Cortex of kidney (tissue), 1 donor: ENCODE results near the gene FGF12.
"Not testable (repeated sequence)": the region's sequence is repeated elsewhere in the genome, so short reads cannot be mapped to it uniquely, and the experiment has no call there.

Experiments used
- DNase-seq: peaks from one replicate; lab custom pipeline; 2025; lab: John Stamatoyannopoulos, UW

The FGF12 gene

DNA sequence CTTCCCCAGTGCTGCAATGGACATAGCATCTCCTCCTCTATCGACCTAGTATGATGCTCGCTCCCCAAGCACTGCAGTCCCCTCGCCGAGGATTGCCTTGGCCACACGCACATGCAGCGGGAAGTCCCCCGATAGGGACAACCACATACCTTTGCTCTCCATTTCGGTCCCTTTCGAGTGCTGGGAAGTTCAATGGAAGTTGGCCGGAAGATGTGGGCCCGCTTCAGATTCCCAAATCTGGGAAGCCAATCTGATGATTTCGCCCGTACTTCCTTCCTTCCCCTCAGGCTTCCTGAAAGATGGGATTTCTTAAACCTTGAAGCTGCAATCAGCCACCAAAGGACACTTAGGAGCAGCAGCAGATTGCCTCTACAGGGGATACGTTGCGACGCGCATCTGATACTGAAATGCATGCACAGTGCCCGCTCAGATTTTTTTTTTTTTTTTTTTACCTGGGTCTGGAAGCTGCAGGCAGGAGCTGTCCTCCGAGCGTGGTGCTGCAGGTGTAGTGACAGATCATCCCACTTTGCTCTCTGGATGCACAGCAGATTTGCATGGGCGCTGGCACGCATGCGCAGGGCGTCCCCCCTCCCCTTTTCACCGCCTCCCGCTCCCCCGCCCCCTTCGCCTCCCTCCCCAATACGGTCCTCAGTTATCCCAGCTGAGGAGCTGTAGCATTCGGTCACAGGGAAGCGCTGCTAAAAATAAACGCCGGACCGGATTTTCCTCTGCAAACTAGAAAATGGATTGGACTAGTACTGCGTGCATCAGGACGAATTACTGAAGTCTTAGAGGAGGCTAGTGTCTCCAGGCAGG lies at the start of gene FGF12:
TSS of gene FGF12 (minus strand) at position 510 of the 816 bp plus-strand sequence.
- no peak for DNase-seq

DNA sequence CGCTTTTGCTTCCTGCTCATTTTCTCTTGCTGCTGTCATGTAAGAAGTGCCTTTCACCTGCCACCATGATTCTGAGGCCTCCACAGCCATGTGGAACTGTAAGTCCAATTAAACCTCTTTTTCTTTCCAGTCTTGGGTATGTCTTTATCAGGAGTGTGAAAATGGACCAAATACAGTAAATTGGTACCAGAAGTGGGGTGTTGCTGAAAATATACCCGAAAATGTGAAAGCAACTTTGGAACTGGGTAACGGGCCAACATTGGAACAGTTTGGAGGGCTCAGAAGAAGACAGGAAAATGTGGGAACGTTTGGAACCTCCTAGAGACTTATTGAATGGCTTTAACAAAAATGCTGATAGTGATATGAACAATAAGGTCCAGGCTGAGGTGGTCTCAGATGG lies 47.0 kb upstream of the FGF12 start:
- not testable (repeated sequence) for DNase-seq

DNA sequence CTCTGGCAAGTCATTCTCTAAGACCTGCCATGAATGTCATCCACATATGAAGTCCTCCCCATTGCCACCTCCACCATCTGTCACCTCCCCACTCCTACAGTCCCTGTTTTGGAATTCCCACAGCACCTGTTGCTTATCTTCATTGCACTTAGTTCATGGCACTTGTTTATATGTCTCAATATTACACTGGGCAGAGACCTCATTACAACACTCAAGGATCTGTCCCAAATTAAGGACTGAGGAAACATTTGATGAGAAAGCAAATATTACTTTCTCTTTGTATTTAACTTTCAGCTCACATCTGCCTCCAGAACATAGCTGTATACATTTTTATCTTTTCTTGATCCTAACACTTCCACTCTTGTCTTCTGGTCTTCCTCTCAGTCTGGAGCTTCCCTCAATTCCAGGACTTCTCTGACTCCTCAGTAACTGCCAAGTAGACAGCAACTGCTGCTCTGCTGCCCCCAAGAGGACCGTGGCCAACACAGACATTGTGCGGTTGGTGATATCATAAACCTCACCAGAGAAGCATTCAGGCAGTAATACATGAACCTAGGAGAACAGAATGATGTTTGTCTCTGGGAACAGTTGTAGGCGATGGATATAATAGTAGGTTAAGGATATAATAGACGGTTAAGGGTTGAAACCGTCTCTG lies 45.0 kb upstream of the FGF12 start:
- DNase-seq, result no peak

DNA sequence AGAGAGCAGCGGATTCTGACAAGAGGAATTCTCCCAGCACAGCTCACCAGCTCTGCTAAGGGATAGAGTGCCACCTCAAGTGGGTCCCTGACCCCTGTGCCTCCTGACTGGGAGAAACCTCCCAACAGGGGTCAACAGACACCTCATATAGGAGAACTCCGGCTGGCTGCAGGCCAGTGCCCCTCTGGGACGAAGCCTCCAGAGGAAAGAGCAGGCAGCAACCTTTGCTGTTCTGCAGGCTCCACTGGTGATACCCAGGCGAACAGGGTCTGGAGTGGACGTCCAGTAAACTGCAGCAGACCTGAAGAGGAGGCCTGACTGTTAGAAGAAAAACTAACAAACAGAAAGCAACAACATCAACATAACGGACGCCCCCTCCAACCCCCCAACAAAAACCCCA lies 31.3 kb upstream of the FGF12 start:
- no peak for DNase-seq

DNA sequence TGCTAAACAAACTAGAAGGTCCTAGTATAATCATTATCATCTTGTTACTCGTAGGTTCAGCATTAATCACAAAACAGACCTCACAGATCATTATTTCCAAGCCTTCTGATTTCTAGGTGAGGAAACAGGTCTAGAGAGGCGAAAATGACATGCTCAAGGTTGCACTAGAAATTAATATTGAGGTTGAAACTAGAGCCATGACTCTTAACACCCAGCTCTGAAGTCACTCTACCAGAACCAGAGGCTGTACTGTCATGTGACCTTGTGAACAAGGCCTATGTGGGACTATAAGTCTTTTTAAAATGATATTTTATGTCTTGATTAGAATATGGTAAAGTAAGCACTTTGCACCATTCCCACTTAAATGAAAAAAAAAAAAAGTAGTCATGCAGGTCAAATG lies 23.8 kb upstream of the FGF12 start:
- DNase-seq, result no peak

DNA sequence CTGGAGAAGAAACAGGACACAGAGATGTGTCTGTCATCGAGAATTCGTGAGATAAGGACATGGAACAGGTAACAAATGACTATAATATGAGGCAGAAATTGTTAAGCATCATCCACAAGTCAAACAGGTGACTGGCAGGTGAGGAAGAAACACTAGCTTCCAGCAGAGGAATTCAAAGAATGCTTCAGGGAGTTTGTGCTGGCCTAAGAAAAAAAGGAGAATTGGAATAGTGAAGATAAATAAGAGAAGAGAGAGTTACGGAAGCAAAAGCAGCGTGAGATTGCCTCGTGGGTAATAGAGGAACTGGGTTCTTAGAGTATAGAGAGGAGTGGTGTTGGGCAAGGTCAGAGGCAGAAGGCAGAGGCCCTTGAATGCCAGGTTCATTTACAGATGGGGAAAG lies 22.9 kb upstream of the FGF12 start:
- no peak for DNase-seq

DNA sequence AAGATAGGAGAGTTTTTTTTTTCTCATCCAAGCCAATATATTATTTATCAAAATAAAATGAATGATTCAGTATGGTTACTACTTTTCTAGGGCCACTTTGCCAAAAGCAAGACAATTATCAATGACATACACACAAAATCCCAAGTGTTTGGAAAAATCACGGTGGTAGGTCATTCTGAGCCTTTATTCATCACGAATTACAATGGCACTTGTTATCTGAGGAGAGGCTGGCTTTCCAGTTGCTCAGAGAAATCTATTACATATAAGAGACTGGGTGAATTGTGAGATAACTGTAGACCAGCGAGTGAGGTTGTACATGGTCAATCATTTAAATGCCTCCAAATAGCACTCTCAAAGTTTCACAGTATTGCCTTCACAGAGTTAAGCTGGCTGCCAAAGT lies 20.4 kb upstream of the FGF12 start:
- DNase-seq, result no peak

DNA sequence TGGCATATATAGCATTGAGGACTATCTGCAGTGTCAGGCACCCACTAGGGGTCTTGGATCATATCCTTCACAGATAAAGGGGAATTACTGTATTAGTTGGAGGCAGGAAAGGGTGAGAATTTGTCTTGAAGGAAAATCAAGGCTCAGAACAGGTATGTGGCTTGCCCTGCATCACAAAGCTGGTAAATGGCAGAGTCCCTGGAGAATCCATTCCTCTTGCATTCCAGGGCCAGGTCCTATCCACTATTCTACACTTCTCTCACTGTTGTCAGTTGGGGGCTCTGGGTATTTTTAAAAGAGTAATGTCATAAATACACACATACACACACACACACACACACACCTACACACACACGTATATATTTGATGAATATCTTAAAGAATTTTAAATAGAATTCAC lies 19.8 kb upstream of the FGF12 start:
- no peak for DNase-seq

DNA sequence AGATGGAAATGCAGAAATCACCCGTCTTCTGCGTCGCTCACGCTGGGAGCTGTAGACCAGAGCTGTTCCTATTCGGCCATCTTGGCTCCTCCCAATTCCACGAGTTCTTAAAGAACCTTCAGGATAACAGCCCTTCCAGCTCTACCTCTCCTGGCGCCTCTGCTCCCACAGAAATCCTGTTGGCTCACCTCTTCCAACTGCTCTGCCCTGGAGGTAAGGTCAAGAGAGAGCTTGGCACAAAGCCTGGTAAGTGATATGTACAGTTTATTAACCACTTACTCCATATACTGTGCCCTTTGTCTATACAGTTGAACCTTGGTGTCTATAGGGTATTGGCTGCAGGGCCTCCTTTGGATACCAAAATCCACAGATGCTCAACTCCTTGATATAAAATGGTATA lies 17.8 kb upstream of the FGF12 start:
- DNase-seq, result no peak

DNA sequence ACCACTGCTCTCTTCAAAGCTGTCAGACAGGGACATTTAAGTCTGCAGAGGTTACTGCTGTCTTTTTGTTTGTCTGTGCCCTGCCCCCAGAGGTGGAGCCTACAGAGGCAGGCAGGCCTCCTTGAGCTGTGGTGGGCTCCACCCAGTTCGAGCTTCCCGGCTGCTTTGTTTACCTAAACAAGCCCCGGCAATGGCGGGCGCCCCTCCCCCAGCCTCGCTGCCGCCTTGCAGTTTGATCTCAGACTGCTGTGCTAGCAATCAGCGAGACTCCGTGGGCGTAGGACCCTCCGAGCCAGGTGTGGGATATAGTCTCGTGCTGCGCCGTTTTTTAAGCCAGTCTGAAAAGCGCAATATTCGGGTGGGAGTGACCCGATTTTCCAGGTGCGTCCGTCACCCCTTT lies 17.3 kb upstream of the FGF12 start:
- not testable (repeated sequence) for DNase-seq

DNA sequence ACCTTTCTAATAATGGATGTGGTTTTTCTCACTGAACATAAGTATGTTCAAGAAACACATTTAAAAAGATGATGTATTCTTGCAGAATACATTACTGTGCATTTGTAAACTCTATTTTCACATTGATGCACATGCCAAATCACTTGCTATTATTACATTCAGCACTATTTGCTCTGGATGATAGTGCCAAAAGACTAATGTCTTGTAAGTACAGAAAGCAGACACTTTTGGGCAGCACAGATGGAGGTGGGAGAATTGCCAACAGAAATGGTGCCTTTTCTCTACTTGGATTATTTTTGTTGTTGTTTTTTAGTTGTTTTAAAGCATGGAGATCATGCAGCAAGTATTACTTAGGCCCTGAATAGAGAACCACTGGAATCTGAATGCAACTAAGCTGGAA lies 10.2 kb upstream of the FGF12 start:
- DNase-seq, result no peak

DNA sequence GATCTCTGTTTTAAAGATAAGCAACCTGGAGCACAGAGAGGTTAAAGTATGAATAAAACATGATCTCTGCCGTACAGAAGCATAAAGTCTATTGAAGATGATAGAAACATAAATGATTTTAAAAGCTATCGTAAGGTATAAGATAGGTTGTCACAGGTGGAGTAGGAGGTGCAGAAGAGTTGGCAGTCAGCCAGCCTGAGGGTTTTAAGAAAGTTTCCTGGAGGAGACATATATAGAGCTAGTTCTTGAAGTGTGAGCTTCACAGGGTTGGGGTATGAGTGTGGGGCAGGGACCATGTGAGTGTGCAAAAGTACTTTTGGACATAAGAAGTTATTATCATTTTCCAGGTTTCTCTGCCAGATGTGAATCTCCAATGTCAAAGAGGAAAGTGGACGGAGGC lies 3.9 kb upstream of the FGF12 start:
- DNase-seq, result no peak

DNA sequence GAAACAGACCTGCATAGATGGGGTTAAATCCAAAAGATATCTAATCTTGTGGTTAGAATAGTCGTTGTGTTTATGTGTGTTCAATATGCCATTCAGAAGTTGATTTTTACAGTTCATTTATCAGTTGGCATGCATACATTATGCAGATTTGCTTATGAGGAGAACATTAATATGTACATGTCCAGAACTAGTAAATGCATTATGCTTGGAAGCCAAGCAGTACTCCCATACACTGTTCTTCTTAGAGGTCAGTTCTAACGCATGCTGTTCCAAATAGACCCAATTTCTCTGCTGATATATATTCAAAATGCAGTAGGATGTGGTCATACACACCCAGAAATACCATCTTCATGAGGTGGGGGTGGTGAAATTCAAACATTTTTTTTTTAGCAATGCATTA lies 956 bp downstream of the FGF12 start:
- no peak for DNase-seq

DNA sequence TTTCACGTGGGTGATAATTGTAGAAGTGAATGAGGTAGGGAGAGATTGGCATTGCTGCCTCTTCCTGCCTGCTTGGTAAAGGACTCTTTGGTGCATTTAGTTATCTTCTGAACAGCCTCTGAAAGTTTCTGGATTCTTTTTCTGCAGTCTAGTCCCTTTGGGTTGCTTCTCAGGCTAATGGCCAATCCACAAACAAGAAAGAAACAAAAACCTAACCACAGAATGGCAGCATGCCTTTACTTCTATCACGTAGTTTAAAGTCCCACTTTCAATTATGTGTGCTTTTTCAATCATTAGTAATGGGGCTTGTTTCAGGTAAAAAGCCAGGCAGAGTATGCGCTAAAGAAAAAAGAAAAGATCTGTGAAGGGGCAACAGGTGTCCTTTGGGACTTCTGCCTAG lies 7.4 kb downstream of the FGF12 start:
- no peak for DNase-seq

DNA sequence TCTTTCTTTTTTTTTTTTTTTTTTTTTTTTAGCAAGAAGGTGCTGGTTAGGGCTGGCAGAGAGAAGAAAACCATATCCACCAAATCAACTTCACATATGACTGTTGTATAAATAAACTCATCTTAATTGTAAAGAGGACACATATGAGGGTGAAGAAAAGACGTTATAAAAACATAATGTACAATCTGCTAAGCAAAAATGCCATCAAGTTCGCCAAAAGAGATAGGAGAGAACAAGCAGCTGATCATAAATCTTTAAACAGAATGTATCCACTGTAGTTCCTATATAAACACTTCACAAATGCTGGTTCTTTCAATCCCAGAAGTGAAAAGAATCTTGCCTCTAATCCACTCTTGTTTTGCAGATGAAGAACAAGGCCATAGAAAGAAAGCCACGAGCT lies 9.2 kb downstream of the FGF12 start:
- no peak for DNase-seq

DNA sequence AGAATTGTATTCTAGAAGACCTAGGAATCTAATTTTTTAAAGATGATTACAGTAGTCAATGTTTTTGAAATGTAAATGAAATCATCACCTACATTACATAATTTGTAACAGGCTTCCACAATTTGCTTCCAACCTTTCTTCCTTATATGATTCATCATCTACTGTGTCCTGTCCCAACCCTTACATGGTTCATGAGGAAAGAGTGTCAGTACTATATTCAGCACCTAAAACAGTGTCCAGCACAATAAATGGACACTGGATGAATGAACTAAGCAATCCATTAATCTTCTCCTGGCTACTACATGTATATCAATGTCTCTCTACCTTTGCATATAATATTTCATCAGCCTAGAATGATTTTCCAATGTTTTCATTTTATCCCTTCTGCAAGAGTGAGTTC lies 12.2 kb downstream of the FGF12 start:
- no peak for DNase-seq

DNA sequence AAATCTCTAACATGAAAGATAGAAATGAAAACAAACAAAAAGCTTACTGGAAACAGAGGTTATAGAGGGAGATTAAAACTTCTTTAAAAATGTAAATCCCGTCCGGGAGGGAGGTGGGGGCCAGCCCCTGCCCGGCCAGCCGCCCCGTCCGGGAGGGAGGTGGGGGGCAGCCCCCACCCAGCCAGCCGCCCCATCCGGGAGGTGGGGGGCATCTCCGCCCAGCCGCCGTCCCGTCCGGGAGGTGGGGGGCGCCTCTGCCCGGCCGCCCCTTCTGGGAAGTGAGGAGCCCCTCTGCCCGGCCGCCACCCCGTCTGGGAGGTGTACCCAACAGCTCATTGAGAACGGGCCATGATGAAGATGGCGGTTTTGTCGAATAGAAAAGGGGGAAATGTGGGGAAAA lies 16.2 kb downstream of the FGF12 start:
- DNase-seq, result not testable (repeated sequence)

DNA sequence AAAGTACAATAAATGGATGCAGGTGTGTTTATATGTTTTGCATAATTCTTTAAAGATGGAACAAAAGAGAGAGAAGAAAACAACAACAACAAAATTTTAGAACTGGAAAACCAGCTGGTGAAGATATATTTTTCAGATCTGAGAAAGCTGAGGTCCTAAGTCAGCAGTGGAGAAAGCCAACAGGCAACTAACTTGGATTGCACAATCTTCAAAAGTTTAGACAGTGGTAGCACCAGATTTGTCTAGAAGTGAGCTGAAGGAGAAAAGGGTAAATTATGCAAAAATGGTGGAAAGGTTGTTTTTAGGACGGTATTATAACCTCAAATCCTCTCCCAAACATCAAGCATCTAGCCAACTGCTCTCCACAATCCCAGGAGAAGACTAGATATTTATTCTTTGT lies 17.0 kb downstream of the FGF12 start:
- DNase-seq, result no peak

DNA sequence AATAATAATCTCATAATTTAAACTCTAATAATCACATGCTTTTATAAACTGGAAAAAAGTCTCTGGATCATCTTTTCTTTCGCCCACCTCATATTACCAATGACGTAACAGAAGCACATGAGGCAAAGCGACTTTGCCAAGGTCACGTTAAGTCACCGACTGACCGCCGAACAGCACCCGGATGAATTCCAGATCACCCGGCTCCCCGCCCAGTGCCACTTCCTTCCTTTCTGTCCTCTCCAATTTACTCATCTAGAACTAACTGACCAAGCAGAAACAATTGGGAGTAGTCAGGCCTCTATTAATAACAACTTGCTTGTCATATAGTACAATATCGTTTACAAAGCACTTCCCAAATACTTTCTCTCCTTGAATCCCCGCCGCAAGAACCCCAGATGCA lies 21.1 kb downstream of the FGF12 start:
- DNase-seq, result no peak

DNA sequence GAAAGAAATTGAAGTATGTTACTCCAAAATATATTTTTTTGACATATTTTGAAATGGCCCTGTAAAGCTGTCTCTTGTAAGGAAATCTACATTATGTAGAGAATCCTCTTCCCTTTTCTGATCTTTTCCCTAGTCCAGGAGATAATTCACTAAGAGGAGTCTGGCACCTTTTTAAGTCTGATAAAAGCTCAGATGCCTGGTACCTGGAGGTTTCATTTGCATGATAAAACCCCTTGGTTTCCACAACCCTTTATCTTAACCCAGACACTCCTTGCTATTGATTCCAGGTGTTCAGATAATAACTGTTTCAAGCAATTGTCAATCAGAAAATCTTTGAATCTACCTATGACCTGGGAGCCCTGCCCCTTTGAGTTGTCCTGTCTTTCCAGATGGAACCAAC lies 26.5 kb downstream of the FGF12 start:
- no peak for DNase-seq

DNA sequence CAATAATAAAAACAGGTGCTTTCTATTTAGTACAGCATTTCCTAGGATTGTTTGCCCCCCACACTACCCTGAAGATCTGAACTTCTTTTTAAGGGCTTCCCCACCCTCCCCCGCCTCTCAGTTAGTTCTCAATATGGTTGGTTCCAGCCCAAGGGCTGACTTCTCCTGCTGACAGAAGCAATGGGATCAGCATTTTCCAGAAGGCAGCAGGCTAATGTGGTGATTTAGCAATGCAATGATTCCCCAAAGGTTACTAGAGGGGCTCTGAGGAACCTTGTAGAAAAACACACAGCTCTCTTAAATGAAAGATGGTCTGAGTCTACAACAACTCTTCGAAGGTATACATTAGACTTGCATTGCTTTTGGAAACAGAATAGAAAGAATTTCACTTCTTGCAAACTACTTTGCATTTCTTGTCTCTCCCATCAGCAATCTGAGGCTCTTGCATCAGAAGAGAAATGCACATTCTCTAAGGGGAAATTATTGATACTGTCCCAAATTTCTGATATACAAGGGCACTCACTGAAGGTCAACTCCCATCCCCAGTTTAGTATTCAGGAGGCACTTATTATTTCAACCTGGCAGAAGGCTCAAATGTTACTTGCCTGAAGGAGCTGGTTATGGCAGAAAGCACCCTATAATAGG lies 30.3 kb downstream of the FGF12 start:
- DNase-seq, result no peak

DNA sequence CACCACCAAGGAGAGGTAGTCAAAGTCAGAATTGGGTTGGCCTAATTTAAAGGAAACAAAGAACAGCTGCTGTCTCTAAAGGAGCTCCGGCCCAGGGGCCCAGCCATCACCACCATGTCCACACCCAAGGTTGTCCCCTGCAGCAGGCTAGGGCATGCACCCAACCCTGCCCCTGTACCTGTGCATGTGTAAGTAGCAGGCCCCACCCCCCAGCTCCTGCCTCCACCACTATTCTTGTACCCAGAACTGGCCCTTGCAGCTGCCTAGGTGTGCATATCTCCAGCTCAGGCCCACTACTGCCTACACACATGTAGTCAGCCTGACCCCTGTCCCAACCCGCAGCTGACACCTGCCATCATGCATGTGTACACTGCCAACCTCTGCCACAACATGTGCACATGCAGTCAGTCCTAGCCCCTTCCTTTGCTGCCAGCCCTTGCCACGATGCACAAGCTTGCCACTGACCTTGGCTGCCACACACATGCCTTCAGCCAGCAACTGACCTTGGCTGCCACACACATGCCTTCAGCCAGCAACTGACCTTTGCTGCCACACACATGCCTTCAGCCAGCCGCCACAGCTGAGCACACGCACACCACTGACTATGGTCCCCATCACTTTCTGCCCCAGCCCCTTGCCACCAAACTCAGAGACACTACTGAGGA lies 39.7 kb downstream of the FGF12 start:
- no peak for DNase-seq

DNA sequence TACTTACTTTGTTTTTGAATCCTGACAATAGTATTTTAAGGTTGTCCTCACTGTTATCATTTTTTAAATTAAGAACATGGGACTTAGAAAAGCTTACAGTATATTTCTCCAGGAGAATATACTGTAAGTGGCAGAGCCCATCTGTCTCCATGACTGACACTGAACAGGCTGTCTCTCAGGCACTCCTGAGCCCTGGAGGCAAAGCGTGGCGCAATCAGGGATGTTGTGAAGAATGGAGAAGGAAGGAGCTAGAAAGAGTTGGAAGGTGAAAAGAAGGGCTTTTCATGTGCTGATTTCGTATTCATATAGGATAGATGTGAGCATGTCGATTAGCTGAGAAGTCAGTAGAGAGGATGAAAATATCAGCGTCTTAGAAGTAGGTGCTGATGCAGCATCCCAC lies 41.5 kb downstream of the FGF12 start:
- DNase-seq, result no peak
